ENCODE data around the gene ABL1.

DNA sequence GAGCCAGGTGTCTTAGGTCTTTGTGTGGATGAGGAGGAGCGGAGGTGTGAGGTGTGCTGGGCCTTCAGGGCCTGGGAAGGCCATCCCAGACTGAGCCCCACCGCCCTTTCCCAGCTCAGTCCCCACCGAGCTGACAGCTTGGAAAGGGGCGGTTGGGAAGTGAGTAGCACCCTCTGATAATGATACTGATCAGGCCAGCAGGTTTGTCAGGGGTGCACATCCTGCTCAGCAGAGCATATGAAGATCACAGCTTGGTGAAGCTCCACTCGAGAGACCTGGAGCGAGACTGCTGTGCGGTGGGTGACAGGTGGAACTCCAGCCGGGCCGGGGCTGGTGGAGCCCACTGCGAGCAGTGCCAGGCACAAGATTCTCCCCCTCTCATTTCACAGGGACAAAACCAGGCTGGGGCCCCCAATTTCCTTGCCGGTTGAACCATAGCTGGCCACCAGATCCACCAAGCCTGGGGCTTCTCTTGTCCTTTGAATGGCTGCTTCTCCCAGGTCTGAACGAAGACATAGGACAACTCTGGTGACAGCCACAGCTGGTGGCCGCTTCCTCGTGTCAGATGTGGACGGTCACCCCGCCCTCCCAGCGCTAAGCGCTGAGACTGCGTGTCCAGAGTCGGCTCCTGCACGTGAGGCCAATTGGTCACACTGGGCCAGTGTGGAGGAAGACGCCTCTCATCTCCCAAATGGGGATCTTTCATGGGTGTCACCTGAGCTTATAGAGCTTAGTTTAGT is 53.3 kb downstream of the ABL1 start:
- no peak for TF ChIP-seq GATA2 (IDR thresholded peaks at IDR 0.05; ENCODE audit: low read depth, low read length)
- no peak for TF ChIP-seq GATA3 (IDR thresholded peaks at IDR 0.05; ENCODE audit: low read depth, low read length)
